Panc1 (cell line): Measurements from ENCODE around the gene ALPK1. TPM values are rescaled to one million over a fixed set of nuclear protein-coding genes. Genes with fewer than 3 reads are reported as not detected.

Experiments used
- ATAC-seq: fragments of 200-7000 bp; cut with Tn5 transposase; 2 replicates; pipeline ENCODE4 v1.9.1; 2020; ENCODE audit warnings: mild to moderate bottlenecking, moderate library complexity
- BruUV-seq: library from RNA; stranded (reverse); fragments of 400-500 nt; replicated peaks from 2 replicates; lab custom pipeline; 2021; lab: Mats Ljungman, UMichigan
- CTCF ChIA-PET: fragments of 300-600 bp; sonication (Branson Sonifier 250); formaldehyde crosslinking; loops from one replicate; lab custom pipeline; 2022; ENCODE audit warnings: antibody characterized with exemption; lab: Charles Lee
- POLR2A ChIA-PET: fragments of 300-600 bp; sonication (Branson Sonifier 250); formaldehyde crosslinking; loops from one replicate; lab custom pipeline; 2022; ENCODE audit warnings: antibody characterized with exemption; lab: Charles Lee
- DNase-seq: peaks from one replicate; pipeline ENCODE4 v3.0.0-alpha.2; 2010; ENCODE audit warnings: low read depth, low spot score
- H3K27ac ChIP-seq: 2 replicates; pipeline ENCODE4 v1.5.1; 2011; ENCODE audit warnings: mild to moderate bottlenecking, low read length, inconsistent platforms
- H3K27me3 ChIP-seq: fragments of 200-500 bp; sonication (Bioruptor generic); 2 replicates; pipeline ENCODE4 v1.6.0; 2014; ENCODE audit warnings: low read length, inconsistent platforms; ENCODE audit not compliant: control insufficient read depth, insufficient read depth
- H3K36me3 ChIP-seq: fragments of 200-500 bp; sonication (Bioruptor generic); 2 replicates; pipeline ENCODE4 v1.5.1; 2014; ENCODE audit warnings: inconsistent platforms, mild to moderate bottlenecking, low read length, moderate library complexity; ENCODE audit not compliant: control insufficient read depth, insufficient read depth
- H3K4me1 ChIP-seq: 2 replicates; pipeline ENCODE4 v1.5.1; 2011; ENCODE audit warnings: inconsistent platforms, mild to moderate bottlenecking, low read length, moderate library complexity; ENCODE audit not compliant: control insufficient read depth, insufficient read depth
- H3K4me3 ChIP-seq, 2 experiments: 2 replicates each; pipeline ENCODE4 v1.5.1; 2011 to 2012; ENCODE audit warnings: low read depth in 2 of 2, low read length in 2 of 2, mild to moderate bottlenecking in 2 of 2, inconsistent platforms in 1 of 2, moderate library complexity in 1 of 2
- H3K9me3 ChIP-seq: fragments of 200-500 bp; sonication (Bioruptor generic); 2 replicates; pipeline ENCODE4 v1.5.1; 2014; ENCODE audit warnings: low read depth, mild to moderate bottlenecking, inconsistent platforms, low read length, moderate library complexity; ENCODE audit not compliant: control insufficient read depth, insufficient read depth
- CTCF ChIP-seq: fragments of 450-650 bp; IDR thresholded peaks from 2 replicates; pipeline ENCODE4 v1.5.1; 2017; ENCODE audit warnings: mild to moderate bottlenecking
- POLR2AphosphoS5 ChIP-seq: IDR thresholded peaks from 2 replicates; pipeline ENCODE4 v1.6.1; 2012; ENCODE audit warnings: mild to moderate bottlenecking, low read depth, low read length, moderate library complexity
- REST ChIP-seq, 2 experiments: IDR thresholded peaks; 2 replicates each; pipeline ENCODE4 v1.6.1; 2011 to 2012; ENCODE audit warnings: low read depth in 2 of 2, control low read depth in 1 of 2, low read length in 1 of 2, mild to moderate bottlenecking in 1 of 2, moderate library complexity in 1 of 2; ENCODE audit not compliant: insufficient read depth in 1 of 2
- SIN3A ChIP-seq: IDR thresholded peaks from 2 replicates; pipeline ENCODE4 v1.6.1; 2012; ENCODE audit warnings: low read depth, mild to moderate bottlenecking, low read length, moderate library complexity, borderline replicate concordance; ENCODE audit not compliant: insufficient read depth
- TCF7L2 ChIP-seq: IDR thresholded peaks from 2 replicates; pipeline ENCODE4 v1.6.1; 2011; ENCODE audit warnings: mild to moderate bottlenecking, low read depth, low read length, inconsistent platforms
- in situ Hi-C: cut with HindIII; loops from 2 replicates; pipeline ENCODE4 v1.10.0; 2016; ENCODE audit warnings: low sequenced_read_pairs, low pct_unique_long_range_greater_than_20kb
- intact Hi-C: fragments of 100-400 bp; cut with micrococcal nuclease; formaldehyde crosslinking; loops from one replicate; pipeline ENCODE4 v1.10.0; 2022; ENCODE audit not compliant: unreplicated experiment
- total RNA-seq: library from RNA; stranded (reverse); gene quantifications from one replicate; pipeline ENCODE4 v1.2.1, GENCODE V29; 2021; ENCODE audit not compliant: unreplicated experiment

The ALPK1 gene
- total RNA-seq, 1 experiment from 2014 or later: 1.4 TPM

- ChIA-PET POLR2A (no interaction called here), CTCF (no interaction called here)
- no TSS peak for BruUV-seq
These were observed 126.4 kb downstream of the ALPK1 start for GRCh38 chr4:112423591-112423990.

DNA sequence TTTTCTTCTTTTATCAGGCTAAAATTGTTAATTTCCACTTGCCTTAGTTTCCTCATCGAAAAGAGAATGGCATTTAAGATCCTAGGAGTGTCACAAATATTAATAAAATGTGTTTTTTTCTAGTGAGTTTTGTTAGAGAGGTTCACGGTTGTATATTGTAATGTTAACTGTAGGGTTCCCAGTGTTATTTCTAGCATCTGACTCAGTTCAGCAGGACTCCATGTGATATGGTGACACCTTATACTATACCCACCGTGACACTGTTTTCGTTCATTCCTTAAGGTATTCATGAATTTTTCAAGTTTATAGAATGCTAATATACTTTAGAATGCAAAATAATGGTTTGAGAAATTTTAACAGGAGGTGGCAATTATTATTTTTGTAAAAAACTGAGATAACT is 128.7 kb downstream of the ALPK1 start:
- no peak for ATAC-seq
- ChIA-PET CTCF (no interaction called here), POLR2A (no interaction called here)
- H3K4me1 ChIP-seq: no peaks in the 10 kb centered on the region
- intact Hi-C loops: no loop called here
- no TSS peak for BruUV-seq
- DNase-seq: no peak
- TF ChIP-seq TCF7L2: no peak
- TF ChIP-seq CTCF: no peak
- TF ChIP-seq REST (IDR thresholded peaks at IDR 0.05; ENCODE audit: insufficient read depth in 1 of 2, low read depth in 2 of 2, low read length in 1 of 2): no peak
- TF ChIP-seq SIN3A: no peak
- TF ChIP-seq POLR2AphosphoS5: no peak
- H3K9me3 ChIP-seq: no peaks in the 10 kb centered on the region
- H3K27me3 ChIP-seq: no peaks in the 10 kb centered on the region
- H3K4me3 ChIP-seq: no peak overlapping the region
- in situ Hi-C loops: no loop called here
- H3K36me3 ChIP-seq: no peaks in the 10 kb centered on the region
- H3K27ac ChIP-seq: no peak overlapping the region

More at GRCh38 chr4:112423591-112423990, 126.4 kb downstream of the ALPK1 start:
- no peaks in the 10 kb centered on the region for H3K4me1 ChIP-seq
- intact Hi-C loops: no loop called here
- no peak for TF ChIP-seq CTCF
- TF ChIP-seq SIN3A: no peak
- no peak for TF ChIP-seq TCF7L2
- TF ChIP-seq POLR2AphosphoS5: no peak
- no peak for TF ChIP-seq REST (IDR thresholded peaks at IDR 0.05; ENCODE audit: insufficient read depth in 1 of 2, low read depth in 2 of 2, low read length in 1 of 2)
- no peaks in the 10 kb centered on the region for H3K27me3 ChIP-seq
- ATAC-seq (no peak), DNase-seq (no peak)
- no peak overlapping the region for H3K4me3 ChIP-seq
- in situ Hi-C loops: no loop called here
- H3K36me3 ChIP-seq: no peaks in the 10 kb centered on the region
- no peaks in the 10 kb centered on the region for H3K9me3 ChIP-seq
- no peak overlapping the region for H3K27ac ChIP-seq
